HG03354 (cell line): Measurements from ENCODE around the gene SBF2.
"Not testable (repeated sequence)": the region's sequence is repeated elsewhere in the genome, so short reads cannot be mapped to it uniquely, and the experiment has no call there.

ENCODE experiments used
- ATAC-seq: cut with Tn5 transposase; IDR thresholded peaks from one replicate; pipeline ENCODE4 v1.9.1; 2021; ENCODE audit warnings: mild to moderate bottlenecking; ENCODE audit not compliant: unreplicated experiment, poor library complexity, severe bottlenecking

Gene SBF2

GRCh38 chr11:10133251-10133650 lies 160.8 kb downstream of the SBF2 start:
- not testable (repeated sequence) for ATAC-seq

- ATAC-seq: no peak
Observed at GRCh38 chr11:10130875-10131274, 163.1 kb downstream of the SBF2 start.

- ATAC-seq: not testable (repeated sequence)
Observed at GRCh38 chr11:10129184-10129583, 164.8 kb downstream of the SBF2 start.

GRCh38 chr11:10125522-10126133 lies 168.4 kb downstream of the SBF2 start:
- no peak for ATAC-seq

GRCh38 chr11:10122326-10123197 lies 171.5 kb downstream of the SBF2 start:
- ATAC-seq: no peak

- ATAC-seq: no peak
Observed at GRCh38 chr11:10118865-10119264, 175.2 kb downstream of the SBF2 start.

GRCh38 chr11:10117709-10118351 lies 176.2 kb downstream of the SBF2 start:
- ATAC-seq: no peak

GRCh38 chr11:10116588-10116987 lies 177.4 kb downstream of the SBF2 start:
- no peak for ATAC-seq

- no peak for ATAC-seq
Observed at GRCh38 chr11:10114593-10115404, 179.2 kb downstream of the SBF2 start.

- no peak for ATAC-seq
Observed at GRCh38 chr11:10113852-10114251, 180.2 kb downstream of the SBF2 start.

- ATAC-seq: no peak
Observed at GRCh38 chr11:10109806-10110205, 184.2 kb downstream of the SBF2 start.

GRCh38 chr11:10108915-10109680 lies 184.9 kb downstream of the SBF2 start:
- ATAC-seq: no peak

GRCh38 chr11:10107497-10107896 lies 186.5 kb downstream of the SBF2 start:
- ATAC-seq: no peak

- no peak for ATAC-seq
Observed at GRCh38 chr11:10097615-10098014, 196.4 kb downstream of the SBF2 start.

- ATAC-seq: no peak
Observed at GRCh38 chr11:10096987-10097386, 197.0 kb downstream of the SBF2 start.

GRCh38 chr11:10095412-10096208 lies 198.4 kb downstream of the SBF2 start:
- no peak for ATAC-seq

GRCh38 chr11:10092426-10092825 lies 201.6 kb downstream of the SBF2 start:
- ATAC-seq: no peak

GRCh38 chr11:10091314-10092045 lies 202.5 kb downstream of the SBF2 start:
- no peak for ATAC-seq
